ENCODE data around the gene MNDA.

The MNDA gene

GRCh38 chr1:158803678-158804077, 27.5 kb upstream of the MNDA start:
- no peak overlapping the region for H3K4me3 ChIP-seq (ENCODE audit: low read depth, low read length)
- TF ChIP-seq CTCF (IDR thresholded peaks at IDR 0.05; ENCODE audit: insufficient read depth, low read depth, low read length, missing control alignments) = no peak
- no peak for DNase-seq (ENCODE audit: low read depth)

GRCh38 chr1:158806916-158807536, 24.1 kb upstream of the MNDA start:
- TF ChIP-seq CTCF (IDR thresholded peaks at IDR 0.05; ENCODE audit: insufficient read depth, low read depth, low read length, missing control alignments) = no peak
- no peak for DNase-seq (ENCODE audit: low read depth)
- H3K4me3 ChIP-seq (ENCODE audit: low read depth, low read length) = no peak overlapping the region

- TF ChIP-seq CTCF (IDR thresholded peaks at IDR 0.05; ENCODE audit: insufficient read depth, low read depth, low read length, missing control alignments) = no peak
- DNase-seq (ENCODE audit: low read depth) = no peak
- no peak overlapping the region for H3K4me3 ChIP-seq (ENCODE audit: low read depth, low read length)
Observed at GRCh38 chr1:158809256-158809655, 21.9 kb upstream of the MNDA start.

GRCh38 chr1:158809862-158810261, 21.3 kb upstream of the MNDA start:
- no peak overlapping the region for H3K4me3 ChIP-seq (ENCODE audit: low read depth, low read length)
- TF ChIP-seq CTCF (IDR thresholded peaks at IDR 0.05; ENCODE audit: insufficient read depth, low read depth, low read length, missing control alignments) = no peak
- DNase-seq (ENCODE audit: low read depth) = no peak

- H3K4me3 ChIP-seq (ENCODE audit: low read depth, low read length) = no peak overlapping the region
- DNase-seq (ENCODE audit: low read depth) = no peak
- no peak for TF ChIP-seq CTCF (IDR thresholded peaks at IDR 0.05; ENCODE audit: insufficient read depth, low read depth, low read length, missing control alignments)
Observed at GRCh38 chr1:158810311-158810710, 20.8 kb upstream of the MNDA start.

- DNase-seq (ENCODE audit: low read depth) = no peak
- H3K4me3 ChIP-seq (ENCODE audit: low read depth, low read length) = no peak overlapping the region
- no peak for TF ChIP-seq CTCF (IDR thresholded peaks at IDR 0.05; ENCODE audit: insufficient read depth, low read depth, low read length, missing control alignments)
Observed at GRCh38 chr1:158812336-158812735, 18.8 kb upstream of the MNDA start.

- TF ChIP-seq CTCF (IDR thresholded peaks at IDR 0.05; ENCODE audit: insufficient read depth, low read depth, low read length, missing control alignments) = no peak
- no peak overlapping the region for H3K4me3 ChIP-seq (ENCODE audit: low read depth, low read length)
- no peak for DNase-seq (ENCODE audit: low read depth)
Observed at GRCh38 chr1:158813164-158813563, 18.0 kb upstream of the MNDA start.
